BE2C (cell line): ENCODE data around the gene ZNF618.
A peak's percentile ranks its signal among the peaks of the same experiment; 100 is the strongest.

Experiments
- DNase-seq: peaks from one replicate; pipeline ENCODE4 v3.0.0-alpha.2; 2020
- H3K27me3 ChIP-seq: fragments of 250-450 bp; sonication (Bioruptor Pico); 2 replicates; pipeline ENCODE4 v1.5.1; 2020; ENCODE audit warnings: mild to moderate bottlenecking
- H3K36me3 ChIP-seq: fragments of 250-450 bp; sonication (Bioruptor Pico); 2 replicates; pipeline ENCODE4 v1.5.1; 2020; ENCODE audit warnings: mild to moderate bottlenecking
- H3K4me1 ChIP-seq: fragments of 250-450 bp; sonication (Bioruptor Pico); 2 replicates; pipeline ENCODE4 v1.5.1; 2020
- H3K4me3 ChIP-seq: 2 replicates; pipeline ENCODE4 v1.5.1; 2011; ENCODE audit warnings: low read depth, low read length
- H3K9me3 ChIP-seq: fragments of 250-450 bp; sonication (Bioruptor Pico); 2 replicates; pipeline ENCODE4 v1.5.1; 2020
- CTCF ChIP-seq: IDR thresholded peaks from 2 replicates; pipeline ENCODE4 v1.5.1; 2012; ENCODE audit warnings: mild to moderate bottlenecking, low read depth, low read length

Gene ZNF618

DNA sequence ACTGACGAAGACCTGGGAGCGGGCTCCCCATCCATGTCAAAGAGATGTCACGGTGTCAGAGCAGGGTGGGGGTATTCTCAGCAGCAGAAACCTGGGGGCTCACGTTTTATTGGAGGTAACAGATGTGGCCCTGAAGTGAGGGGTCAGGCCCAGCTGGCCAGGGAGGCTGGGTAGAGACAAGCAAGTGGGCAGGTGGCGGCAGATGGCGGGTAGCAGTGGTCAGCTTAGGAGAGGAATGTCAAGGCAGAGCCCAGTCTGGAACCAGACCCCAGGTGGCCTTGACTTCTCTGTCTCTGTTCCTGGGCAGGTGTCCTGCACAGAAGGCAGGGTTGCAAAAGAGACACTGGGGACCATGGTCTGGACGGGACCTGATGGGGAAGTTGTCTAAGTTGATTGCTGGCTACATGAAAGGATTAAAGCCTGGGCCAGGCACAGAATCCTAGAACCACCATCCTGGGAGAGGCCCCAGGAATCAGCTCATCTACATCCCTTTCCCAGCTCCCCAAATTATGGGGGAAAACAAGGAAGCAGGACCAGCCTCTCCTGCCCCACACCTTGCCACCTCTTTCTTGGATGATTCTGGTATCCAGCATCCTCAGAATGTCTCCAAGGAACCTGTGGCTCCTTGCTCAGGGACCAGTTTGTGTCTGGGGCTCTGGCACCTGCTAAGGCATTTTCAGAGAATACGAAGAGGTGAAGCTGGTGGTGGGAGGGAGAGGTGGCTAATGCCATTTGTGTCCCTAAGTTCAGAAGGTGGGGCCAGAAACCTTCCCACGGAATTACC is 129.5 kb downstream of the ZNF618 start:
- H3K9me3 ChIP-seq = no peaks in the 10 kb centered on the region
- no peak for TF ChIP-seq CTCF
- peak; percentile 1 for DNase-seq
- H3K4me3 ChIP-seq = no peak overlapping the region
- H3K27me3 ChIP-seq = no peaks in the 10 kb centered on the region
- H3K4me1 ChIP-seq = peaks cover 23% of the 10 kb centered on the region
- H3K36me3 ChIP-seq = peaks cover 48% of the 10 kb centered on the region

- H3K9me3 ChIP-seq = no peaks in the 10 kb centered on the region
- no peaks in the 10 kb centered on the region for H3K27me3 ChIP-seq
- H3K4me1 ChIP-seq = peaks cover 26% of the 10 kb centered on the region
- no peak overlapping the region for H3K4me3 ChIP-seq
- H3K36me3 ChIP-seq = peaks cover 48% of the 10 kb centered on the region
- peak; percentile 2 for DNase-seq
- TF ChIP-seq CTCF = no peak
These were observed 130.0 kb downstream of the ZNF618 start for GRCh38 chr9:114006155-114006550.

- no peak overlapping the region for H3K4me3 ChIP-seq
- H3K4me1 ChIP-seq = peaks cover 27% of the 10 kb centered on the region
- DNase-seq = peak; percentile 25
- TF ChIP-seq CTCF = no peak
- H3K36me3 ChIP-seq = peaks cover 38% of the 10 kb centered on the region
- no peaks in the 10 kb centered on the region for H3K27me3 ChIP-seq
- H3K9me3 ChIP-seq = no peaks in the 10 kb centered on the region
These were observed 131.0 kb downstream of the ZNF618 start for GRCh38 chr9:114006931-114007691.

DNA sequence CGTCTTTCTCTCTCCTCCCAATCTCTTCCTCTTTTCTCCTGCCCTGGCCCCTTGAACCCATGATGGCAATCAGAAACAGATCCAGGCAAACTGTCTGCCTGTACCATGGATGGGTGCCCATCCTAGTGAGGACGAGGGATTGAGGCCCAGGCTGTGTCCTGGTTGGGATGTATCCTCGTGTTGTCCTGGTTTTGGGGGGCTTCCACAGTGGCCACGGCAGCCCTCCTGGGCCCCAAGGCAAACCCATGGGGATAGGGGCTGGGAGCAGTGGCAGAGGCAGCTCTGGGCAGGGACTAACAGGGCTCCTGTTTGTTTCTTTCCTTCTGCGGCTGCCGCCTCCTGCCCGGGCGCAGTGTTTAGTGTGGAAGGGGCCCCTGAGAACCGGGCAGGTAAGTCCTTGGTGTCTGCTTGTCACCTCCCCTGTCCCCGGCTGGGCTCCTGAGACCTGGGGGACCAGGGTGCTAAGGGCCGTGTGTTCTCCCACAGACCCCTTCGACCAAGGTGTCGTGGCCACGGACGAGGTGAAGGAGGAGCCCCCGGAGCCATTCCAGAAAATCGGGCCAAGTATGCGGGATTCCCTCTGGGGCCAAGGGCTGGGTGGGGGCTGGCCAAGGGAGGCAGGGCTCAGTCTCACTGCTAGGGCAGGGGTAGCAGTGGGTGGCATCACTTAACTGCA is 132.0 kb downstream of the ZNF618 start:
- Histone ChIP-seq H3K27me3 (no peaks in the 10 kb centered on the region), H3K9me3 (no peaks in the 10 kb centered on the region), H3K4me3 (no peak overlapping the region), H3K36me3 (peaks cover 39% of the 10 kb centered on the region), H3K4me1 (peaks cover 24% of the 10 kb centered on the region)
- no peak for TF ChIP-seq CTCF
- DNase-seq = peak; percentile 2

- Histone ChIP-seq H3K4me1 (peaks cover 19% of the 10 kb centered on the region), H3K27me3 (no peaks in the 10 kb centered on the region), H3K36me3 (peaks cover 34% of the 10 kb centered on the region), H3K4me3 (no peak overlapping the region), H3K9me3 (no peaks in the 10 kb centered on the region)
- DNase-seq = peak; percentile 24
- TF ChIP-seq CTCF = no peak
These were observed 132.7 kb downstream of the ZNF618 start for GRCh38 chr9:114008667-114009410.
